ENCODE data around the gene COL25A1.

COL25A1 gene

DNA sequence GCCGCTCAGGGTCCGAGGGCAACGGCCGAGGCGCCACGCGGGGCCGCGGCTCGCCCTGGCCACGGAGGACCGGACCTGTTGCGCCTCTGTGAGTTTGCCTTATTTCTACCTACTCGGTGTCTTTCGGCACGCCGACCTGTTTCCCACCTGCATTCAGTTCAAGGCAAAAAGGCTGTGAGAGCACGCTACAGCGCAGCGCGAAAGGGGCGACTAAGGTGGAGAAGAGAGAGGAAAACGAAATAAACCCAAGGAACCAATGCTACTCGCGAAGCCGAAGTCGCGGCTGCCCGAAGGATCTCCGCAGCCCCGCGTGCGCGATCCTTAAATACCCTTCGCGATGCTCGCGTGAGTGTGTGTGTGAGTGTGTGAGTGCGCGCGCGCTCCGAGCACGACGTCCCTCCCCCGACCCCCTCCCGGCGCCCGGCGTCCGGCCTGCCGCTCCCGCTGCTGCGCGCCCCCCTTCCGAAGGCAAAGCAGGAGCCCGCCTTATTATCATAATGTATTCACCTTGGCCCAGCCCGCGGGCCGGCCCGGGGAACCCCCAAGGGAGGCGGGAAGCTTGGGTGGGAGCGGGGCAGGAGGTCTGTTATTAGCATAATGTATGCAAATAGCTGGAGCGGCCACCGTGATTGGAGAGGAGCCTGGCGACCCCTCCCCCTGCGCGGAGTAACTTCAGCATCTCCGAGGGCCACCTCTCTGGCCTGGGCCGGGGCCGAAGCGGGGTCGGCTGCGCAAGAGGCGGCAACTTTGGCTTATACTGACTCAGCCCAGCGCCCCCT, at the start of gene COL25A1:
TSS of gene COL25A1 (minus strand) at position 298 of the 779 bp plus-strand sequence.
- DNase-seq: peak; percentile 11

- DNase-seq: no peak
These were observed 47.7 kb upstream of the COL25A1 start for GRCh38 chr4:109350121-109350520.

- DNase-seq: no peak
These were observed 32.0 kb upstream of the COL25A1 start for GRCh38 chr4:109334129-109335105.

DNA sequence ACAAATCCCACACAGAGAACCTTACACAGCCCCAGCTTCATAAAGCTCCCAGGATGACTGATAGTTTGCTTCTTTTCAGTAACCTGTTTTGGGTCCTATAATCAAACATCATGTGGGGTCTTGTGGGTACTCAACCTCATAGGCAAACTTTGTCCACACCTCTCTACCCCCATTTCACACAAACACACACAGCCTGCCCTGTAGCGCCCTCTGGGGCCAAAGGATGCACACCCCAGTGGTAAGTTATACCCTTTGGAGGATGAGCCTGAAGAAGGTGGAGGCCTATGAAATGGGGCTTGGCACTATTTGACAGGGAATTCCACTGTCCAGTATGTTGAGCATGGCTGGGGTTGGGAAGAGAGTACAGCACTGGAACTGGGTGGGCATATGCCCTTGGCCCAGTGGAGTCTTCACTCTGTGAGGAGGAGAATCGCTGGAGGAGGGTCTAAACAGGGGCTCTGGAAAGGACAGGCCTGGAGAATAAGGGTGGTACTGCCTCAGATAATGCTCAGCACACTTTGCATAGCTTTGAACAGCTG, 30.5 kb upstream of the COL25A1 start:
- DNase-seq: no peak

GRCh38 chr4:109327641-109328040, 25.2 kb upstream of the COL25A1 start:
- DNase-seq: no peak

DNA sequence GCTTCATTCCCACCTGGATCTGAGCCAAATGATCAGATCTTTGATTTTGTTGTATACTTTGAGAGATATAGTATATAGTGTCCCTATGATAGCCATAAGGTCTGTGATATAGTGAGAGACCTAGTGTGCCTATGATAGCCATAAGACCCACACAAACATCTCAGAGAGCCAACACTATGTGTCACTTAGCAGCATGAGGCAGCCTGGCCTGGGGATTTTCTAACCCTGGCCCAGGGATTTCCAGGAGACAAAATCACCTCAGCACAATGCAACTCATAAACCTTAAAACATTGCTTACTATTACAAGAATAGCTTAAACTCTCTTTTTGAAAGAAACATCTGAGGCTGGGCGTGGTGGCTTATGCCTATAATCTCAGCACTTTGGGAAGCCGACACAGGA, 23.2 kb upstream of the COL25A1 start:
- DNase-seq: no peak

GRCh38 chr4:109323348-109323747, 20.9 kb upstream of the COL25A1 start:
- no peak for DNase-seq

DNA sequence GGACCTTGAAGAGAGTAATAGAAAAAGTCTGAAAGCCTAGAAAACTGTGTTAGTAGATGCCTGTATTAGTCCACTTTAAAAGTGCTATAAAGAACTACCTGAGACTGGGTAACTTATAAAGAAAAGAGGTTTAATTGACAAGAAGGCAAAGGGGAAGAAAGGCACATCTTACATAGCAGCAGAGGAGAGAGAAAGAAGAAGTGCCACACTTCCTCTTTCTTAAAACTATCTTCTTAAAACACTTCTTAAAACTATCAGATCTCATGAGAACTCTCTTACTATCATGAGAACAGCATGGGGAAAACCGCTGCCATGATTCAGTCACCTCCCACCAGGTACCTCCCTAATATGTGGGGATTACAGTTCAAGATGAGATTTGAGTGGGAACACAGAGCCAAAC, 18.8 kb upstream of the COL25A1 start:
- no peak for DNase-seq

GRCh38 chr4:109319684-109320083, 17.2 kb upstream of the COL25A1 start:
- DNase-seq: no peak

- no peak for DNase-seq
These were observed 16.7 kb upstream of the COL25A1 start for GRCh38 chr4:109319156-109319555.

- DNase-seq: no peak
These were observed 13.4 kb upstream of the COL25A1 start for GRCh38 chr4:109315818-109316217.

DNA sequence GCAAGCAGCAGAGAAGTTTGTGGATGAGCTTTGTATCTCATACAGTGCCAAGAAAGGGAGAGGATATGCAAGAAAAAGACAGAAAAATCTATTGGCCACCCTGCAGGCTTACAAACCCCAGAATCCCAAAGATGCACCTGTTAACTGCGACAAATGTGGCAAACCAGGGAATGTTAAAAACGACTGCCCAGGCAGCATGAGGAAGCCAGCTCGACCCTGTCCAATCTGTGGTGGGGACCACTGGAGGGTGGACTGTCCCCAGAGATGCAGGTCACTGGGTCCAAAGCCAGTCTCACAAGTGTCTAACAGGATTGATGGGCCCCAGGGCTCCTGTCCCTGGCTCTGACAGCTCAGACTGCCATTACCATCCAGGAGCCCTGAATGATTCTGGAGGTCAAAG, 12.9 kb upstream of the COL25A1 start:
- DNase-seq: no peak

- no peak for DNase-seq
These were observed 11.0 kb upstream of the COL25A1 start for GRCh38 chr4:109313168-109314133.

- DNase-seq: no peak
These were observed 660 bp upstream of the COL25A1 start for GRCh38 chr4:109303140-109303496.

DNA sequence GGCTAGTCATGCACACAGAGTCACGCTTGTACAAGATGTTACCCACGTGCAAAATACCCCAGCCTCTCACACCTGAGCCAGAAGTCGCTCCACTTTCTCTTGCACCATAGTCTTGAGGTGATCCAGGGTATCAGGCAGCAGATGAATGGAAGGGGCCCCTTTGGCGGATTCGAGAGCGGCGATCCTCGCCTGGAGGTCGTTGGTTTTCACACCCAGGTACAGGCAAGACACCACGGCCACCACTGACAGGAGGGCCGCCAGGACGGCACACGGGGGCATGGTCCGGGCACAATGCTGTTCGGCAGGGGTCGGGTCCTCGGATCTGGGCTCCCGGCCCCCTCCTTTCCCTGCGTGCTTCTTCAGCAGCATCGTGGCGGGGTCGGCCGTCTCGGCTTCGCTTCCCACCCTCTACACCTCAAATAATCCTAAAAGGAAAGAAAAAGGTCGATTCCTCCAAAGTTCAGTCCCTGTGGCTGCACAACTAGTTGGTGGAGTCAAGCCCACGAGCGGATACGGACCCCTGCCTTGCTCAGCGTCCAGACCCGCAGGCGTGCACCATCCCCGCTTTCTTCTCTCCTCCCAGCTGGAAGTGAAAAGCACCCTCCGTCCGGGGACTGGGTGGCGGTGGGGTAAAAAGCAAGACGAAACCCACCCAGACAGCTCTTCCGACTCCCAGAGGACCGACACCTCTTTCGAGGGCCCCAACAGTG, 652 bp downstream of the COL25A1 start:
- DNase-seq: no peak

- no peak for DNase-seq
These were observed 4.0 kb downstream of the COL25A1 start for GRCh38 chr4:109298279-109299010.

- no peak for DNase-seq
These were observed 5.9 kb downstream of the COL25A1 start for GRCh38 chr4:109296527-109296926.

GRCh38 chr4:109295081-109295480, 7.4 kb downstream of the COL25A1 start:
- DNase-seq: no peak

DNA sequence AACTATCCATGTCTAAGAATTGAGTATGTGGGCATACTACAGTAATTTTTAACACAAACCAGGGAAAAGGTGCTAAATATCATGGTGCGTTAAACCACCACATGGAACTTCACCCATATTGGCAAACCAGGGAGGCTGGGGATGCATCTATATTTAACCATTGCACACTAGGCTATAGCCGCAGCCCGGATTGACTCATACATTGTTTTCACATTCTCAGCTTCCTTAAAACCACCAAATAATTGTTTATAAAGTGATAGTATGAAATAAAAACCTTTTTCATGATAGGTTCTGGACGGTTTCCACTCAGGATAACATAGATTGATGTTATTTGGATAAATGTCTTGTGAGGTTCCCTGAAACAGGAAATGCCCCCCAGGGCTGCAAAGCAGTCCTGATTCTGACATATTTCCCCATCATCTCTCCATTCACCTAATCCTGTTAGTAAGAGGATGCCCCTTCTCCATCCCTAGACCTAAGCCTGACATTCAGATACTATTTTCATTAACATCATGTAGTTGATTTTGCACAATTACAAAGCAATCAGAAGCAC, 7.9 kb downstream of the COL25A1 start:
- DNase-seq: no peak

DNA sequence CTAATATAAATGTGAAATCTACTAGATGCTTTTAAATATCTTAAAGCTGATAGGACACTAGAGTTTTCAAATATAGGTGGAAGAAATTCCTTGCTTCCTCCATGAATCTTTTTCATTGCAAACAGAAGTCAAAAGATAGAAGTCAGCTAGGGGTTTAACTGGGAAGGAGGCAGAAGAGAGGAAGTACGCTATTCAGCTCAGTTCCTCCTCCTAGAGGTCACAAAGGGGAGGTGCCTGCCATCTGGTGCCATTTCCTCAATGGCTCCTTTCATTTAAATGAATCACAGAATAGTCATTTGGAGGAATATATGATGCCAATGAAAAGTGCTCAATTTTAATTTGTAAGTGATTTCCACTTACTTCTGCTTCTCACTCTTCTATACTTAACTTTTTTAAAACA, 8.5 kb downstream of the COL25A1 start:
- DNase-seq: no peak

Measured in NCI-H524 treated with DMSO at 0.1 percent for 48 hours (cell line).